Heart left ventricle (tissue), 13 donors: ENCODE results near the gene SPDYE3.
"Not testable (repeated sequence)": the region's sequence is repeated elsewhere in the genome, so short reads cannot be mapped to it uniquely, and the experiment has no call there.

ENCODE experiments used
- CTCF ChIP-seq, 12 donors: fragments of 200-600 bp; sonication (generic) in 4 of 12; IDR thresholded peaks; one replicate each; pipeline versions ENCODE4 v1.5.0 to v1.8.0; 2018 to 2022; ENCODE audit warnings: antibody characterized with exemption in 12 of 12, mild to moderate bottlenecking in 5 of 12
- POLR2A ChIP-seq, 2 donors: fragments of 450-650 bp; IDR thresholded peaks; one replicate each; pipeline ENCODE4 v1.6.1; 2017; ENCODE audit warnings: antibody characterized with exemption in 2 of 2, mild to moderate bottlenecking in 2 of 2, moderate library complexity in 2 of 2
- donor health status: ischemic (EF 13 %, LVEDD 7.1; RV severe dilation, severe dysfunction).
- donor health status: DM: no; HTN: yes; CAD: no.
- donor health status: DM: no; HTN: no; CAD: no.
- donor health status: ischemic (EF 25% LVEDD 6.9; RV normal size, moderate dysfunction).
- donor health status: ischemic (EF 25% LVEDD 5.7; RV mildly dilated, moderate dysfunction).
- donor health status: ischemic (EF 35%, LVEDD 5.7; RV mildly dilated, moderate dysfunction).
- donor health status: nonischemic (EF 11% LVEDD 7.7; RV severe dilation, severe dysfunction).
- donor health status: DM: yes; HTN: yes; CAD: no.
- donor health status: PGD.
- donor health status: ischemic (EF 29% LVEDD 5.4; RV normal size, mild dysfunction).
- donor health status: nonischemic (EF 23%, LVEDD 6.1; RV moderate dilation, normal function).

- TF ChIP-seq CTCF (IDR thresholded peaks at IDR 0.05) = peak; percentile 35 to 69 (median 56)
- not testable (repeated sequence) for TF ChIP-seq POLR2A (IDR thresholded peaks at IDR 0.05)
Measured at GRCh38 chr7:100345288-100345672, 37.8 kb downstream of the SPDYE3 start.
